HS-27A (cell line): ENCODE results near the gene GIPC1.
A peak's percentile ranks its signal among the peaks of the same experiment; 100 is the strongest.
"Not testable (repeated sequence)": the region's sequence is repeated elsewhere in the genome, so short reads cannot be mapped to it uniquely, and the experiment has no call there.

Experiments
- DNase-seq: peaks from one replicate; pipeline ENCODE4 v3.0.0-alpha.2; 2012; ENCODE audit warnings: low read depth, missing footprints

Gene GIPC1

DNA sequence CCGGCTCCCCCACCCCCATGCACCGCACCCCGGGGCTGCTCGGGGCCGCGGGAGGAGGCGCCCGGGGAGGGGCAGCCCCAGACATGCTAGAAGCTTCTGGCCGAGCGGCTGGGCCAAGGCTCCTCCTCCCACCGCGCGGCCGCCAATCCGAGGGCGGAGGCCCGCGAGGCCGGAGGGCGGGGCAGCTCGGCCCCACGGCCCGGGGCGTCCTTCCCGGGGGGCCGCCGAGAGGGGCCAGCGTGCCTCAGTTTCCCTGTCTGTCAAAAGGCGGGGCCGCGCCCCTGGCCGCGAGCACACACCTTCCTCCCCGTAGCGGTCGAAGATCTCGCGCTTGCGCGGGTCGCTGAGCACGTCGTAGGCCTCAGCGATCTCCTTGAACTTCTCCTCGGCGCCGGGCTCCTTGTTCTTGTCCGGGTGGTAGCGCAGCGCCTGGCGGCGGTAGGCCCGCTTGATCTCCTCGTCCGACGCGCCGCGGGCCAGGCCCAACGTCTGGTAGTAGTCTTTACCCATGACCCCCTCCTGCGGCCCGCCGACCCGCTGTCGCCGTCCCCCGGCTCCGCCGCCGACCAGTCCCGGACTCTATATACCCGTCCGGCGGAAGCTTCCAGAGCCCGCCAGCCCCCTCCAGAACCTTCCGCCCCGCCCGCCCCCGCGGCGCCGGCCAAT is 22.0 kb upstream of the GIPC1 start, which contains the start of gene DNAJB1:
TSS of gene DNAJB1 (minus strand) at position 558 of the 666 bp plus-strand sequence. CDS start at position 510, 48 bp downstream.
- no peak for DNase-seq

DNA sequence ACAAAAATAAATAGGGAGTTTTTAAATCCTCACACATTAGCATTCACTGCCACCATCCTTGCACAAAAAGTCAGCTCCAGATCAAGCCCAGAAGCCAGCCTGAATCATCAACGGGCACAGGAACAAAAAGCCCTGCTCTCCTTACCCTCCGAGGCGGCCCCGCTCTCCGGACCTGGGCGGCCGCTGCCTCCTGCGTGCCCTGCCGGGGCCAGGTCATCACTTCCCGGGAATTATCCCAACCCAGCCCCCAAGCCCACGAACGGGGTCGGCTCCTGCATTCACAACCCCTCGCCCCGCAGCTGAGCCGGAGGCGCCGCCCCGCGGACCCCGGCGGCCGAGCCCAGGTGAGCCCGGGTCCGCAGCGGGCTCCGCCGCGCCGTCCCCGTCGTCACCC is 21.5 kb upstream of the GIPC1 start:
- DNase-seq = no peak

DNA sequence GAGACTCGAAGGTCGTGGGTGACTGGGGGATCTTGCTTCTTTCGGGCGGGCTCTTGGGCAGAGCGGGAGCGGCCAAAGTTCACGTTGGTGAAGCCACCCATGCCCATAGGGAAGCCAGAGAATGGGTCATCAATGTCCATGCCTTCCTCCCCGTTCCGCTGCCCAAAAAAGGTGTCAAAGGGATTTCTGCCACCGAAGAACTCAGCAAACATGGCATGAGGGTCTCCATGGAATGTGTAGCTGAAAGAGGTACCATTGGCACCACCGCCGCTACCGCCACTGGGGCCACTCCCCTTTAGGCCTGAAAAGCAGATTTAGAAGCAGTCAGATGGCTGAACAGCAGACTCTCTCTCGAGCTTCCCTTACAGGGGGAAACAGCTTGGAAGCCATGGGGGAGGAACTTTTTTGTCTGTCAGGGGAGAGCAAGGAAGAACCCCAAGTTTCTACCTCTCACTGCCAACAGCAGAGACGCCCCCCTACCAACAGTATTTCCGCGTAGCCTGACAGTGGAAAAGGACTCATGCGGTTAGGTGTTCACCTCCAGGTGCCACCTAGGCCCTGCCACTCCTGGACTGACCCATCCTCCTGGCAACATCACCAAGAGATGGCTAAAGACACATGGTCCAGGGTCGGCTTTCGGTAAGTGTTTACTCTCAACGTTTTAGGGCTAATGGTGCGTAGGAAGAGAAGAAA is 21.0 kb upstream of the GIPC1 start:
- no peak for DNase-seq

DNA sequence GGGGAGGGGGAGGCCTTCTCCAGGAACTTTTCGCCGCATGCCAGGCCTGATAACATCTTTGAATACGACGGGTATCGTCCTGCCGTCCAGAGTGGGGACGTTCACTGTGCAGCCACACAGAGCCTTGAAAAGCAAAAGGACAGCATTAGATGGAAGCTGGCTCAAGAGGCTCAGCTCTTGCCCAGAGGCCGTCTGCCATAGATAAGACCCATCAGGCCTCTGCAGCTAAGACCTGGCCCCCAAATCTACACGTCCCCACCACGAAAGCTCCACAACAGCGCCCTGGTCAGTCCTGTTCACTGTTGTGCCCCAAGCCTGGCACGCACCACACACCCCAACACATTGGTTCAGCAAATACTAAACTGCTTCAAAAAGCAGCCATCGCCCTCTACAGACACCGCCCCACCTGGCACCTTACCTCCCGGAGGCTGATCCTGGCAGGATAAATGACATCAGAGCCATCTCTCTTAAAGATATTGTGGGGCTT is 20.2 kb upstream of the GIPC1 start:
- DNase-seq = no peak

DNA sequence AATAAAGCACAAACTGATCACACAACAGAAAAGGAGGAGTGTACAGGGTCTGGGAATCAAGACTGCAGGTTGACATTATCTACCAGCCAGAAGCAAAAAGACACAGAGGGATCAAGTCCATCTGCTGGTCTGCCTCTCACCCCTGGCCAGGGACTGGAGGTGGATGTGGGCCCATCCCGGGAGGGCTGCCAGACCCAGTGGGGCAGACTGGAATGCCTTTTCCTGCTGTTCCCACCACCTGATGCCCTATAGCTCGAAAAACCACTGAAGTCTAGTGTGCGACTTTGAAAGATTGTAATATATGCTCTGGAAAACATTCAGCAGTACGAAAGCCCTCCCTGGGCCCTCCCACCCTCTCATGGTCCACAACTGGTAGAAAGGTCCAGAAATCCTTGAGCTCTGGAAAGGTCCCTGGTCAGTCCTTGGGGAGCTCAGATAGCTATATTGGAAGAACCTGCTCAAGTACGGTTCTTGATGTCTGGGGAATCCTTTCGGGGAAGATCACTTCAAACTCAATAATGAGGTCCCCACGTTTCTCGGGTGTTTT is 19.6 kb upstream of the GIPC1 start:
- DNase-seq = no peak

DNA sequence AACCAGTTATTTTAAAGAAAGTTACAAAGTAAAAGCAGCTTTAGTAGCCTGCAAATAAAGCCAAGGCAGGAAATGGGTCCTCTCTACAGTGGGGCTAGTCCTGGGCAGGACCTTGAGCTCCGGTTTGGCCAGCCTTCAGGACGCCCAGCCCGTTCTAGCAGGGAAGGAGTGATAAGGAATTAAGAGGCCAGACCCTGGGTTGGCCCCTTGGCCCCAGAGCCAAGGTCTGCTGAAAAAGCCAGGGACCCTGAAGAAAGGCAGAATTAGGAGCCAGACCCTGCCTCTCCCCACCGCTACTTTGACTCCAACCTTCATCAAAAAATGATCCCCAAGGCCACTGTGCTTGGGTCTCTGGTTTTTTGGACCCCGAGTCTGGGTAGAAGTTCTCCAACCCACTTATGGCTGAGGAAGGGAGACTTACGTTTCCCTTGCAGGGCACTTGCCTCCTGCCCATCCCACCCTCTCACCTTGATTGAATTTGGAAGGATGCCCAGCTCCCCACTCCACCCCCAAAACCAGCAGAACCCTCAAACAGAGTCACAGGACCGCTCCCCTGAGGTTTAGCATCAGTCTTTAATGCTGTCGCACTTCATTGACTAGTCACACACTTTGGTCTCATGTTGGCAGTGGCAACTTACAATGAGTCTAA is 18.4 kb upstream of the GIPC1 start:
- DNase-seq = no peak

DNA sequence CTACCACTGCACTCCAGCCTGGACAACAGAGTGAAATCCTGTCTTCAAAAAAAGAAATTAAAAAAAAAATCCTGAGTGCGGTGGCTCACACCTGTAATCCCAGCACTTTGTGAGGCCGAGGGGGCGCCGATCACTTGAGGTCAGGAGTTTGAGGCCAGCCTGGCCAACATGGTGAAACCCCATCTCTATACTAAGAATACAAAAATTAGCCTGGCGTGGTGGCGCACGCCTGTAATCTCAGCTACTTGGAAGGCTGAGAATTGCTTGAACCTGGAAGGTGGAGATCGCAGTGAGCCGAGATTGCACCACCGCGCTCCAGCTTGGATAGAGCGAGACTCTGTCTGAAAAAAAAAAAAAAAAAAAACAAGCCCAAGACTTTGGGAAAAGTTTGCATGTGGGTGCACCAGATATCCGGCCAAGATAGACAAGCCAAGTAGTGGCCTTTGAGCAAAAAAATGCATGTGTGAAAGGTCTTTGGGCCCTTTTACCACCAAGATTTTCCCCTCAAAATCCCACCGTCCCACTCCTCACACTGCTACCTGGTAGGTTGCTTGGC is 16.6 kb upstream of the GIPC1 start:
- DNase-seq = no peak

DNA sequence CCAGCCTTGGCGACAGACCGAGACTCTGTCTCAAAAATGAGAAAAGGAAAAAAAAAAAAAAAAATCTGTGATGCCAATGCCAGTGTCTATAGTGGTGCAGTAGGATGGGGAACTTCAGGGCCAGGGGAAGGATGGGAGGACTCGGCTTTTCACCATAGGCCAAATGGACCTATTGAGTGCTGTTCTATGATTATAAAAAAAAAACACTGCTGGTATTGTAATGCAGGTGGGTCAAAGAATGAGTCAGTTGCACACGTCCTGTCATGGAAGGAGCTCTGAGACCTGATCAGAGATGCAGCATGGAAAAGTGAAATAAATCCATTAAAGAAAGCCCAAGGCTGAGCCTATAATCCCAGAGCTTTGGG is 15.3 kb upstream of the GIPC1 start:
- DNase-seq = no peak

DNA sequence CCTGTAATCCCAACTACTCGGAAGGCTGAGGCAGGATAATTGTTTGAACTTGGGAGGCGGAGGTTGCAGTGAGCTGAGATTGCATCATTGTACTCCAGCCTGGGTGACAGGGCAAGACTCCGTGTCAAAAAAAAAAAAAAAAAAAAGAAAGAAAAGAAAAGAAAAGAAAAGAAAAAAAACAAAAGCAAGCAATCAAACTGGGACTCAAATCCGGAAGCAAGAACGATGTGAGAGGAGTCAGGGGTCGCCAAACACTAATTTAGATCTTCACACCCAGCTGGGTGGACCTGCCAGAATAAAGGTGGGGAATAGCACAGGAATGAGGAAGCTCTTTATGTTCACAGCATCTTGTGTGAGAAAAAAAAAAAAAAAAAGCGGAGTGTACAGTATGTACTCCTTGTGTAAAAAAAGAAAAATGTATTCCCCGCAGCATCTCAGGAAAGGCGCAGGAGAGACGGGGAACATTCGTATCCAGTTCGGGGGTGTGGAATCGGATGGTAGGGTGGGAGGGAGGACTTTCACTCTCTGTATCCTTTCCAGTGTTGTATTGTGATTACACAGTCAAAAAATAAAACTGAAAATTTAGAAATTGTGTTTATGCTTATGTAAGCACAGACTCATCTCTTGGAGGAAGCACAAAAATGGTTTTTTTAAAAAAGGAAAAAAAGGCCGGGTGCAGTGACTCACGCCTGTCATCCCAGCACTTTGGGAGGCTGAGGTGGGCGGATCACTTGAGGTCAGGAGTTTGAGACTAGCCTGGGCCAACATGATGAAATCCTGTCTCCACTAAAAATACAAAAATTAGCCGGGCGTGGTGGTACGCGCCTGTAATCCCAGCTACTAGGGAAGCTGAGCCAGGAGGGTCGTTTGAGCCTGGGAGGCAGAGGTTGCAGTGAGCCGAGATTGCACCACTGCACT is 14.6 kb upstream of the GIPC1 start:
- DNase-seq = peak; percentile 26

DNA sequence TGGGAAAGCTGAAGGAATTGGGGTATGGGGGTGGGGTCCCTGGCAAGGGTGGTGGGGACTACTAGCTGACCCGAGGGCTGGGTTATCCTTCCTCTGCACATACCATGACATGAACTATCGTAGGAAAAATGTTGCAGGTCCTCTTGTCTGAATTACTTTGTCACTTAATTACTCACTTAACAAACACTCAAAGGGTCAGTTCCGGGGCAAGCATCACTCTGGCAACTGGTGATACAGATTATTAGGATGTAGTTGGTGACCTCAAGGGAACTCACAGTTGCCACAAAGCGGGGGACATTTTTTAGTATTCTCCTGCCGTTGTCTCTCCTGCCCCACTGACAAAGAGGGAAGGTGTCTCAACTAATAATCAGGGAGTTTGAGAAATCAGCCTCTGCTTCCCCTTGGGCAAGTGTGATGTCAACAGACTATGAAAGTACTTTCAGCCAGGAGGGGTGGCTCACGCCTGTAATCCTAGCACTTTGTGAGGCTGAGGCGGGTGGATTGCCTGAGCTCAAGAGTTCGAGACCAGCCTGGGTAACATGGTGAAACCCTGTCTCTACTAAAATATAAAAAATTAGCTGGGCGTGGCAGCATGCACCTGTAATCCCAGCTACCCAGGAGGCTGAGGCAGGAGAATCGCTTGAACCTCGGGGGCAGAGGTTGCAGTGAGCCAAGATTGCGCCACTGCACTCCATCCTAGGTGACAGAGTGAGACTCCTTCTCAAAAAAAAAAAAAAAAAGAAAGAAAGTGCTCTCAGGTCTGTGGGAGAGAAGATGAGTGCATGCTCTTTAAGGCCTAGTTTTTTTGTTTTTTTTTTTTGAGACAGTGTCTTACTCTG is 12.0 kb upstream of the GIPC1 start:
- peak; percentile 41 for DNase-seq

DNA sequence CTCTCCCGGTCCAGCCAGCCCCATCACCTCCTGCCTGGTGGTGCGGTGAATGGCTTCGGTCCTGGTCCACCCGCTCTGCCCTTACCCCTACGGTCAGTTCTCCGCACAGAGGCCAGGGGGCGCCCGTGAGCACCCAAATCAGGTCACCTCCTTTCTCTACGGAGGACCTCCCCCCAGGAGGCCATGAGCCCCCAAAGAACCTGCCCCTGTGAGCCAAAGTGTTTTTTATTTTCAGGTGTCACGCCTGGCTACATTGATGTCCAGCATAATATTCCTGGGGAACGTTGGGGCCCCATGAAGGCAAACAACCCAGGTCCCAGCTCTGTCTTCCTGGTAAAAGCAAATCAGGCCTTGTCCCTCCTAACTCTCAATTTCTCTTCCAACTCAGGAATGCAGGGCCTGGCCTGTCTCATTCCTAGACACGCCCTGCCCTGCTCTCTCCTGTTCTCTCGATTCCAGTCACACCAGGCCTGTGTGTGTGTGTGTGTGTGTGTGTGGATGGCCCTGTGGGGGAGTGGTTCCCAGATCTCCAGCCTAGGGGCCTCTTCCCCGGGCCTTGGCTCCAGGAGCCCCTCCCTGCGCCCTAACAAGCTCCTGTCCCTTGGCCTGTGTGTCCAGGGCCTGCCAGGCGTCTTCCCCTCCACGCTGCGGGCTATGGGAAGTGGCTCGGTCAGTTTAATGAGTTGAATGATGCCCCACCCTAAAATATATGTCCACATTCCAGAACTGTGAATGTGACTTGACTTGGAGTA is 9.7 kb upstream of the GIPC1 start:
- DNase-seq = peak; percentile 90

DNA sequence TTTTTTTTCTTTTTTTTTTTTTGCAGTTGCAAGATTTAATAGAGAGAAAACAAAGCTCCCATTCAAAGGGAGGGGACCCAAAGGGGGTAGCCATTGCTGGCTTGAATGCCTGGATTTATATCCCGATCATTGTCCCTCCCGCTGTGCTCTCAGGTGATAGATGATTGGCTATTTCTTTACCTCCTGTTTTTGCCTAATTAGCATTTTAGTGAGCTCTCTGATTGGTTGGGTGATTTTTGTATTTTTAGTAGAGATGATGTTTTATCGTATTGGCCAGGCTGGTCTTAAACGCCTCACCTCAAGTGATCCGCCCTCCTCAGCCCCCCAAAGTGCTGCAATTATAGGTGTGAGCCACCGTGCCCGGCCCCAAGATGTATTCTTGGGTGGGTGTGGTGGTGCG is 8.6 kb upstream of the GIPC1 start:
- DNase-seq = not testable (repeated sequence)

DNA sequence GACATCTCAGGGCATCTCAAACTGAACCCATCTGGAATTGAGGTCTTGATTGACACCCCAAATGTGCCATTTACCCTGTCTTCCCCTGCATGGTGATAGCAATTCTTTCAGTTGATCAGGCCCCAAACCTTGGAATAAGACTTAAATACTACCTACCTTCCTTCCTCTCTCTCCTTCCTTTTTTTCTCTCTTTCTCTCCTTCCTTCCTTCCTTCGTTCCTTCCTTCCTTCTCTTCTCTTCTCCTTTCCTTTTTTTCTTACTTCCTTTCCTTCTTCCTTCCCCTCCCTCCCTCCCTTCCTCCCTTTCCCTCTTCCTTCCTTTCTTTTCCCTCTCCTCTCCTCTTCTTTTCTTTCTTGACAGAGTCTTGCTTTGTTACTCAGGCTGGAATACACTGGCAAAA is 7.4 kb upstream of the GIPC1 start:
- DNase-seq = no peak

DNA sequence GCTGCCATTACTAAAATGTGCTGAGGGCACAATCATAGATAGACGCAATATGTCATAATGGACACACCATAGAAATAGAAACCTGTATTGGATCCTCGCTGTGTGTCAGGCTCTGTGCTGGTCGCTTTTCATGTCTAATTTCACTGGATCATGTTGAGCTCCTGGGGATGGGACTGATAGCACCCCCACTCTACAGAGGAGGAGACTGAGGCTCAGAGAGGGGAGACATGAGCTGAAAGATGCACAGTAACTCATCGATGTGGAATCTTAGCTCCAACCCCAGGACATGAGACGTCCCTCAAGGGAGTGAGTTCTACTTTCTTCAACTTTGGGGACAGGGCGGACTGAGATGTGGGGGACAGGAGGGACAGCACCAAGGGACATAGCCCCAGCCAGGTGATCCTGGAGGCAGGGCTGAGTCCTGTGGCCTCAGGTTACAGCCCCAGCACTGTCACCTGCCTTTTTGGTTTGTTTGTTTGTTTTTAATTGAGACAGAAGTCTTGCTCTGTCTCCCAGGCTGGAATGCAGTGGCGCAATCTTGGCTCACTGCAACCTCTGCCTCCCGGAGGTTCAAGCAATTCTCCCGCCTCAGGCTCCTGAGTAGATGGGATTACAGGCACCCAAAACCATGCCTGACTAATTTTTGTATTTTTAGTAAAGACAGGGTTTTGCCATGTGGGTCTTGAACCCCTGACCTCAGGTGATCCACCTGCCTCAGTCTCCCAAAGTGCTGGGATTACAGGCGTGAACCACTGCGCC is 6.6 kb upstream of the GIPC1 start:
- no peak for DNase-seq

DNA sequence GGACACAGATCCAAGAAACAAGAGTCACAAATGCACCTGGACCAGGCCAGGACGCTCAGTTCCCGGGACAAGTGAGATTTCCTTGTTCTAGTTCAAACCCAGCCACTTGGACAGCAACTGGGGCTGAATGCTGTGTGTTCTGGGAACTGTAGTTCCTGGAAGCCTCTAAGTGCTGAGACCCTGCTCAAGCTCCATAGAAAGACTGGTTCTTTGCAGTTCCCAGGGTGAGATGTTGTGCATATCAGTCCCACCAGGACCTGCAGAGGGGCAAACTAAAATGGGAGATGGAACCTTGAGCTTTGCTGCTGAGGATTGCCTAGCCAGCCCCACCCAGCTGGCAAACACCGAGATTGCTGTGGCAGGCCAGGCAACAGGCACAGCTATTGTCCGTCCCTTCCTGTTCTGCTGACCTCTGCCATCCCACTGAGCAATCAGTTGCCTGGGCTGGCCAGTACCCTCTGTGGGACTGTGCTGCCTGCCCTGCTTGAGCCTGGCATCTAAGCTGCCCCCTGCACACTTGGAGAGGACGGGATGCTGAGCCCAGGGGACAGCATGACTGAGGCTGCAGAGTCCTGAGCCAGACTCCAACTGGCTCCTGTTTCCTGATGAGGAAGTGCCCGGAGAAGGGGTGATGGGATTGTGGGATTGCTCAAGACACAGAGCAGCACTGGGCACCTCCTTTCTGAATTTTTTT is 1.4 kb upstream of the GIPC1 start:
- no peak for DNase-seq

DNA sequence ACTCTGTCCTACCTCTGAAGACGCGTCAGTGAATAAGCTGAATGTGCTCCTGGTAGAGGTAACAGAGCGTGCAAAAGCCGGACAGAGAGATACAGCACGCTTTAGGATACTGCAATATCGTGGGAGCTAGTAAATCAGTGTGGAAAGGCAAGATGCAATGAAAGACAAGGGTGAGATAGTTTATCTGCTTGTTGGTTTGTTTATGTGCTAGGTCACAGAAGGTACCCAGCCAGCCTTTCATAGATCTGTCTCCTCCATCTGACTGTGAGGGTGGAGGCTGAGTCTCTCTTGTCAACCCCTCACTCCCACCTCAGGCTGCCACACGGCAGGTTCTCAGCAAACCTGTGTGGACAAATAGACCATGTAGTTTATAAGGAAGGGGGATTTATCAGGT is 904 bp upstream of the GIPC1 start:
- DNase-seq = no peak

DNA sequence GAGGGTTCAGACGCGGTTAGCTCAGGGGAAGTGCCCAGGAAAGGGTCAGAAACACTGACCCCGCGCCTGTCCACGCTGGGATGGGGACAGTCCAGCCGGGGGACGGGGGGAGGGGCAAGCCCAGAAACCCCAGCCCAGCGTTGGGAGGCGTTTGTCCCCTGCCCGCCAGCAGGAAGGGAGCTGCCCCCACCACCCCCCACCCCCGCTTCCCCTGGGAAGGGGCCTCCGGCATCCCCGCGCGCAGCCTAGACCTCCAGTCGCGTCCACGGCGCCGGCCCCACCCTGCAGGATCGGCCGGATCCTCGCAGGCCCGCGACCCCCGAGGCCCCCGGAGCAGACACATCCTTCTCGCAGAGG is 277 bp downstream of the GIPC1 start:
- DNase-seq = no peak

DNA sequence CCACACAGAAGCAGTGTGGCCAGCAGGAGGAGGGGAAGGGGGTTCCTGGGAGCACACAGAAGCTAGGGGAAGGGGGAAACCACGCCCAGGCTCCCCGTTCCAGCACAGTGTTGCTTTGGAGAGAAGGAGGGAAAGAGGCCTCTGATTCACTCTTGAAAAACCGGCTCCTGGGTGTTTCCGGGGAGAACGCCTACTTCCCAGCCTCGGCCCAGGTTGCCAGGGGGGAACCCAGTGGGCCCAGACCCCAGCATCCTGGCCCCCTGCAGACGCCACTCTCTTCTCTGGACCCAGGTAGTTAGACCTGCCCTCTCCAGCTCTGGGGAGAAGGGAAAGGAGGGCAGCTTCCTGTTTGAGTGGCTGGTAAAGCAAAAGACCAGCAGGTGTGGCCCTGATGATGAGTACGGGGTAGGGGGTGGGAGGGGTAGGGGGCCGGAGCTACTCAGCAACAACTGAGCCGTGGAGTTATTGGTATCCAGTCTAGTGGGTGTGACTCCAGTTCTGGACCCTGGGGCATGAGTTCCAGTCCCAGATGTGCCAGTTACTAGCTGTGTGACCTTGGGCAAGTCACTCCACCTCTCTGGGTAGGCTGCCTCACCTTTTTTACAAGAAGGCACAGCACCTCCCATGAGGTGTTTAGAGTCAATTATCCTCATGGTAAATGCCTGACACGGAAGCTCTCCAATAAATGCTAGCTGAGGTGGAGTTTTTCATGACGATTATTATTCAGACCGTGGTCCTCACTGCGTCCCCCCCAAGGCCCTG is 836 bp downstream of the GIPC1 start:
- no peak for DNase-seq
